DMS53 (cell line): ENCODE results near the gene CUL9.

Source experiments
- DNase-seq: peaks from one replicate; lab custom pipeline; 2025; lab: John Stamatoyannopoulos, UW

The CUL9 gene

GRCh38 chr6:43229803-43230620 lies 48.0 kb downstream of the CUL9 start:
- DNase-seq: no peak

- DNase-seq: no peak
Observed at GRCh38 chr6:43231053-43231452, 49.1 kb downstream of the CUL9 start.

GRCh38 chr6:43231735-43232450 lies 49.9 kb downstream of the CUL9 start:
- no peak for DNase-seq

GRCh38 chr6:43235841-43236240 lies 53.8 kb downstream of the CUL9 start:
- no peak for DNase-seq

GRCh38 chr6:43239054-43239453 lies 57.1 kb downstream of the CUL9 start:
- no peak for DNase-seq

- no peak for DNase-seq
Observed at GRCh38 chr6:43240950-43241349, 59.0 kb downstream of the CUL9 start.

- no peak for DNase-seq
Observed at GRCh38 chr6:43241446-43241845, 59.5 kb downstream of the CUL9 start.

GRCh38 chr6:43242908-43243663 lies 61.1 kb downstream of the CUL9 start, which contains the start of gene TTBK1:
TSS of gene TTBK1 (plus strand) at chr6:43243481. CDS start at chr6:43246661, 3,180 bp downstream.
- DNase-seq: peak; percentile 63

- DNase-seq: peak; percentile 47
Observed at GRCh38 chr6:43243664-43244321, 61.8 kb downstream of the CUL9 start.

- DNase-seq: peak; percentile 97
Observed at GRCh38 chr6:43246301-43247113, 64.5 kb downstream of the CUL9 start.

- DNase-seq: peak; percentile 97
Observed at GRCh38 chr6:43247114-43247999, 65.4 kb downstream of the CUL9 start.

GRCh38 chr6:43248101-43248500 lies 66.1 kb downstream of the CUL9 start:
- no peak for DNase-seq

- no peak for DNase-seq
Observed at GRCh38 chr6:43248791-43249190, 66.8 kb downstream of the CUL9 start.

- DNase-seq: peak; percentile 76
Observed at GRCh38 chr6:43250992-43251373, 69.0 kb downstream of the CUL9 start.

GRCh38 chr6:43253401-43253800 lies 71.4 kb downstream of the CUL9 start:
- no peak for DNase-seq

GRCh38 chr6:43254138-43254817 lies 72.3 kb downstream of the CUL9 start:
- DNase-seq: no peak

- DNase-seq: no peak
Observed at GRCh38 chr6:43254846-43255245, 72.8 kb downstream of the CUL9 start.

- DNase-seq: no peak
Observed at GRCh38 chr6:43255408-43256054, 73.5 kb downstream of the CUL9 start.
